ENCODE data around the gene LOXL4.
A peak's percentile ranks its signal among the peaks of the same experiment; 100 is the strongest.

The LOXL4 gene

GRCh38 chr10:98264378-98265065 is 3.5 kb downstream of the LOXL4 start:
- no peak for DNase-seq (ENCODE audit: low spot score)

GRCh38 chr10:98263088-98263487 is 4.9 kb downstream of the LOXL4 start:
- DNase-seq (ENCODE audit: low spot score): no peak

- DNase-seq (ENCODE audit: low spot score): no peak
Measured at GRCh38 chr10:98262571-98262970, 5.4 kb downstream of the LOXL4 start.

GRCh38 chr10:98261436-98262277 is 6.3 kb downstream of the LOXL4 start:
- DNase-seq (ENCODE audit: low spot score): no peak

- DNase-seq (ENCODE audit: low spot score): no peak
Measured at GRCh38 chr10:98260752-98261151, 7.2 kb downstream of the LOXL4 start.

- DNase-seq (ENCODE audit: low spot score): no peak
Measured at GRCh38 chr10:98260350-98260749, 7.6 kb downstream of the LOXL4 start.

GRCh38 chr10:98259606-98260315 is 8.2 kb downstream of the LOXL4 start:
- DNase-seq (ENCODE audit: low spot score): no peak

GRCh38 chr10:98258683-98259454 is 9.1 kb downstream of the LOXL4 start:
- DNase-seq (ENCODE audit: low spot score): no peak

- no peak for DNase-seq (ENCODE audit: low spot score)
Measured at GRCh38 chr10:98257961-98258360, 10.0 kb downstream of the LOXL4 start.

- no peak for DNase-seq (ENCODE audit: low spot score)
Measured at GRCh38 chr10:98257198-98257597, 10.8 kb downstream of the LOXL4 start.

GRCh38 chr10:98256692-98257091 is 11.3 kb downstream of the LOXL4 start:
- DNase-seq (ENCODE audit: low spot score): no peak

GRCh38 chr10:98255146-98255877 is 12.7 kb downstream of the LOXL4 start:
- no peak for DNase-seq (ENCODE audit: low spot score)

- DNase-seq (ENCODE audit: low spot score): no peak
Measured at GRCh38 chr10:98254234-98254974, 13.6 kb downstream of the LOXL4 start.

- no peak for DNase-seq (ENCODE audit: low spot score)
Measured at GRCh38 chr10:98253499-98253898, 14.5 kb downstream of the LOXL4 start.

- DNase-seq (ENCODE audit: low spot score): no peak
Measured at GRCh38 chr10:98252464-98252863, 15.5 kb downstream of the LOXL4 start.

- no peak for DNase-seq (ENCODE audit: low spot score)
Measured at GRCh38 chr10:98251399-98251798, 16.6 kb downstream of the LOXL4 start.

GRCh38 chr10:98249134-98249533 is 18.9 kb downstream of the LOXL4 start:
- no peak for DNase-seq (ENCODE audit: low spot score)

- no peak for DNase-seq (ENCODE audit: low spot score)
Measured at GRCh38 chr10:98248018-98248417, 20.0 kb downstream of the LOXL4 start.

- DNase-seq (ENCODE audit: low spot score): peak; percentile 54
Measured at GRCh38 chr10:98246911-98247805, 20.8 kb downstream of the LOXL4 start.

- no peak for DNase-seq (ENCODE audit: low spot score)
Measured at GRCh38 chr10:98244586-98244985, 23.4 kb downstream of the LOXL4 start.
